ENCODE measurements around the gene IGFBP2.

Gene IGFBP2

DNA sequence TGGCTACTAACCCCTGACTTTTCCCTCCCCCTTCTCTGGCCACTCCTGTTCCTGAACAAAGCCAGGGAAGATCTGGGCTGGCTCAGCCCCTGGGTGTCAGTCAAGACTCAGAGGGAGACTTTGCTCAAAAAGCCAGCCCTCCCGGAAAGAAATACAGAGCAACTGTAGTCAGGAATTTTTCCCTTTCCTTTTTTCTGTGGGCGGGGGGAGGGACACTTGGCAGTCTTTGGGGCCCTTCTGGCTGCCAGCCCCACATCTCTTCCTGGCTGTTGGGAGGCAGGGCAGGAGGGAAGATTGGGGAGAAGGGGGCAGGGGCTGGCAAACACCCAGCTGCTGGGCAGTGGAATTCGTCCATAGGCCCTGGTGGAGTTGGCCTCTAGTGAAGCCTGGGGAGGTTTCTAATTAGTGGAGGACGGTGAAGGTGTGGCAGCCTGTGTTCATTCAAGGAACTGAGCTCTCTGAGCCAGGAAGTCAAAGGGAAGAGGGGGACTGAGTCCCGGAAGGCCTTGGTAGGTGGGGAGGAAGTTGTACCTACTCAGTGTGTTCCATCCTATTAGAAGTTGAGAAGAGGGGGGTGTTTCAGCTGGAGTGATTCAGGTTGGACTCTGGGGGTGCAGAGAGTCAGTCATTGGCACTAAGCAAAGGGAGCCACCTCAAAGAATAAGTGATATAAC, 10.9 kb downstream of the IGFBP2 start:
- DNase-seq: no peak

DNA sequence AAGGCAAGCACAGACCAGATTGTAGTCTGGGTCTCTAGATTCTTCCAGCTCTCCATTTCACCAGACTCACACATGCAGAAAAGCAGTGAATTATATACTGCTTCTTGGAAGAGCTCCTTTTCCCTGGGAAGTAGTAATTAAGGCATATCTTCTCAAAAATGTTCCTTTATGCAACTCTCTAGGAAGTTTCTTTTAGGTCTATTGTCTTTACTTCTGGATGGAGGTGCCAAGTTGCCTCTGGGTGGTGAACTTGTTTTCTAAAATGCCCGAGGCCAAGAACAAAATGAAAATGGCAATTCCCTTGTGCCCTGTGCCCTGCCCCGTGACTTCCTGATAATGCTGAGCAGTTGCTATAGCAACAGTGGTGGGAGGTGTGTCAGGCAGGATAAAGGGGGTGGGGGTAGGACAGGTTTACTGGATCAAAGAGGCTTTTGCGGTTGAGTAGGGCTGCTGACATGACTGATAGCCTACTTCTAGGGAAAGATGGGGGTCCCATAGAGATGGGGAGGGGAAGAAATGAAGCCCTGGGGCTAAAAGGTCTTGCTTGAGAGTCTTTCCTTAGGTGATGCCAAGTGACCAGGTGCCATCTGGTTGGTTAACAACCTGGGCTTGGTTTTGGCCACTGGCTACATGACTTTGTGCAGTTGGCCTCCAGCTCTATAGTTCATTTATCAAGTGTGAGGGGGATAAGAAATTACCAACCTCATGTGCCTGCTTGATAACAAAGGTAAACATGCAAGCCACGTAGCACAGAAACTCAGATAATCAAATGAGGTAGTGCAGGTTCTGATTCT, 11.8 kb downstream of the IGFBP2 start:
- no peak for DNase-seq

GRCh38 chr2:216645636-216645950, 12.4 kb downstream of the IGFBP2 start:
- DNase-seq: no peak

- DNase-seq: no peak
These were observed 12.9 kb downstream of the IGFBP2 start for GRCh38 chr2:216646116-216646515.

- DNase-seq: no peak
These were observed 14.9 kb downstream of the IGFBP2 start for GRCh38 chr2:216648105-216648504.

DNA sequence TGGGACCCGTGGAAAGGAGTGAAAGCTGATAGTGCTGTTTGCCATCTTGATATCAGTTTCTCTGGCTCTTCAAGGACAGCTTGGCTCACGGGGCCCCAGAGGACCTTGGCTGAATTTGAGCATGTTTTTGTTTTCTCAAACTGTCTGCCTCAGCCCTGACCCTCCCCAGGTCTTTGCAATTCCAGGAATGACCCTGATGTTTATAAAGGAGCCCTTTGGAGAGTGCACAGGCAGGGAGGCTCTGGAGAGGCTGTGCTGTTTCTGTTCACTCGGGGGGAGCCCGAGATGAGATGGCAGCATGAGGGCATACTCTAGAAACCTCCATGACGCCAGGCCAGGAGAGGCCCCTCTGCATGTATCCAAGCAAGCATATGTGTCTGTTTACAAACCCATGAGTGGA, 16.4 kb downstream of the IGFBP2 start:
- DNase-seq: no peak

DNA sequence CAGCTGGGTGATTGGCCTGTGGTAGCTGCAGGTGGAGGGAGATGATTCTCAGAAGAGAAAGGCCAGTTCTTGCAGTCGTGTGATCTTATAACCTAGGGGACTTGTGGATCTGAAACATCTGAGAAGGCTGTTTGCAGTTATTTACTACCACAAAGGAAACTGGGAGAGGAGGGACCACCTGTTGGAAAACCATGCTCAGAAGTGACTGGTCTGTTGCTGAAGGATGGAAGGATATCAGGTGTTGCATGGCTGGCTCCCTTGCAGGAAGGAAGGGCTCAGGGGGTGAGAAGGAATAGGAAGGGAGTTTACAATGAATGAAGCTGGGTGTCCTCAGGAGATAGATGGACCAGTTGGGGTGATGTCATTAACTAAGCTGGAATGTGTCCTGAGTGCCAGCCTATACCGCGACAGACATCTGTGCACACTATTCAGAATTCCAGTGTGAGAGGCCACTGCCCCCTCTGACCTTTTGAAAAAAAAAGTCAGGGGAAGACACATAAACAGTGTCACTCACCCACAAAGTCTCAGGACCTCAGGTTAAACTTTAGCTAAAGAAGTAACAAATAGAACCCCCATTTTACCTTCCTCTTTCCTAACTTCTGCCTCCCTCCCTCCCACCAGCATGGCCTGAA, 17.5 kb downstream of the IGFBP2 start:
- DNase-seq: no peak

- no peak for DNase-seq
These were observed 18.2 kb downstream of the IGFBP2 start for GRCh38 chr2:216651351-216651881.

DNA sequence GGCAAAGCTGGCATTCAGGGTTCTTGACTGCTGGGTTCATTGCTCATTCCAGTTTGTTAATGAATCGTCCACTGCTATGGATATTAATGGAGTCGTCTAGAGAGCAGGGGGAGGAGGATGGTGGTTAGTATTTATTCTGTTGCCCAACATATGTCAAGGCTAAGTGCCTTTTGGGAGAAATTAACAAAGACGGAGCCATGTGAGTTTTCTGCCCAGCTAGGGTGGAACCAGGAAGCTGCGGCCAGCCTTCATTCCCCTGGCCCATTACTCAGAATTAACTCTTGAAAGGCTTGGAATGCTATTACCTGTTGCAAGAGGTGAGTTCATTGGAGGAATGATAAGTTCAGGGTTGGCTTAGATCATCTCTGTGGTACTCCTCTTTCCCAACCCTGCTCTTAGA, 19.3 kb downstream of the IGFBP2 start:
- no peak for DNase-seq

- DNase-seq: no peak
These were observed 20.0 kb downstream of the IGFBP2 start for GRCh38 chr2:216653093-216653799.

DNA sequence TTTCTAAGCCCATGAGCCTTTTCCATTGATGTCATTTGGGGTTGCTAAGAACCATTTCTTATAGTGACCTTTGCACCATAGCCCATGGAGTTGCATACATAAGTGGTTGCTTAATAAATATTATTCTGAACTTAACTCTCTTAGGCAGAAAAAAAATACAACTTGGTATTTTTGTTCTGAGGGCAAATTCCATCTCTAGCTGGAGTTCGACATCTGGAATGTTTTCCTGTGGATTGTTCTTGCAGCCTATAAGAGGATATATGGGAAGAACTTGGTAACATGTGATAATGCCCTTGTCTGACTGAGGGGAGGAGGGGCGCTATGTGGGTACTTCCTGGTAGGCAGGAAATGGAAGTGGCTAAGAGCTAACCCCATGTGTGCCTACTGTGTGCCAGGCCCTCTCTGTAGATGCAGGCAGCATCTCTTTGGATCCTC, 20.7 kb downstream of the IGFBP2 start:
- DNase-seq: no peak

DNA sequence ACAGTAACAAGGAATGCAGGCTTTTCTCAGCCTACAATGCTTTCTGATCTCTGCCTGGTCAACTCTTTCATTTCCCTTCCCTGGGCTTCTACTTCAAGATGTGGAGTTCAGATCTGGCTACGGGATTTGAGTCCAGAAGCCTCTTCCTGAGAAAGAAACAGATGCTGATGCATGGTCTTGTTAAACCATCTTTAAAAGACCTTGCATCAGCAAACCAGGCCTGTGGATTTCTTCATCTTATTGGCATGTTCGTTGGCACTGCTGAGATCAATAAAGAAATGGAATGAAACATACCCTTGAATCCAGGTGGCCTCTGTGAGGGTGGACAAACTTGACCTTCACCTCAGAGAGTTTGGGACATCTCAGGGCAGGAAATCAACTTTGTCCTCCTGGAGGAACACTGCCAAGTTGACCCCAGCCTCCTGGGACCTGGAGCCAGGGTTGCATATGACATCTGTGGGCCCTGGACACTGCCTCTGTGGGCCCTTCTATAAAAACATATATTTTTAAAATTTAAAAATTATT, 21.4 kb downstream of the IGFBP2 start:
- no peak for DNase-seq

DNA sequence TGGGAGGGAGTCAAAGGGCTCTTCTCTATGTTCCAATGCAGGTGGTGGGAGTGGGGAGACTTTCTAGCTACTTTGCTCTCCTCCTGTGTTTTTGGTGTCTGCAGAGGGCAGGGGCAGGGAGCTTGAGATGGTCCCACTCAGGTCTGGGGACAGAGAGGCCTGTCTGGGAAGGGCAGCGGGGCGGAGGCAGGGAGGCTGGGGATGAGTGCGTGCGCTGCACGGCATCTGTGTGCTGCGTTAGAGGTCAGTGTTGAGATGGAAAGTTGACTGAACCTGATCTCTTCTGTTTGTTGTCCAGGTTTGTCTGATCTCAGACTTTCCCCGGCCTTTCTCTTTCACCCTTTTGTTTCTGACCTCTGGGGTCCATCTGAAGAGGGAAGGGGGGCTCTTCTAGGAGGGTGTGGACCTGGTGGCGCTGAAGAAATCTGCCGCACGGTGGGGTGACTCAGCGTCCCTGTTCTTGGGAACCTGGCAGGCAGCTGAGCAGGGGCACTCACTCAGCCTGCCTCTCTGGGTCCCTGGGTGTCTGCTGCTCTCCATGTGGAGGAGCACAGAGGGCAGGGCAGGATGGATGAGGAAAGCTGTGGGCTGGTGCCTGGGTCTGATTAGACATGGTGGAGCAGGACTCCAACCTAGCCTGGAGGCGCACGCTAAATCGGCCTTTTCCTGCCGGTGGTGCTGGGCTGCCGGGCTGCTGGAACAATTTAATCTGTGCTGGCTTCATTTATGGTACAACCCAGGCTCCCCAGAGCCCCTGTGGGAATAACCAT, 24.1 kb downstream of the IGFBP2 start:
- no peak for DNase-seq

DNA sequence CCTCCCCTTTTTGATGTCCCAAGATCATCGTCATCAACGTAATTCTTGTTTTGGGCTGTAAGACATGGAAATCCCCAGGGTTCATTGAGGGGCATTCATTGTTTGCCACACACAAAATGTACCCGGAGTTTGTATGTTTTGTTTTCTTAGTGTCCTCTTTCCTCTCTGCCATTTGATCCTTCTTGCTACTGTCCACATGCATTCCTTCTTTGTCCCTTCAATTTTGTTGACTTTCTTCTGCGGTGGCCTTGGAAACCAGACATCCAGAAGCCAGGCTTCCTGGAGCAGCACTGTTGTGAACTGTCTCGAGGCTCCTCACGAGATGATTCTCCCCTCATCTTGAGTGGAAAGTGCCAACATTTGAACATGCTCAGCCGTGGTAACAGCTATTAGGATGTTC, 24.8 kb downstream of the IGFBP2 start:
- DNase-seq: no peak

DNA sequence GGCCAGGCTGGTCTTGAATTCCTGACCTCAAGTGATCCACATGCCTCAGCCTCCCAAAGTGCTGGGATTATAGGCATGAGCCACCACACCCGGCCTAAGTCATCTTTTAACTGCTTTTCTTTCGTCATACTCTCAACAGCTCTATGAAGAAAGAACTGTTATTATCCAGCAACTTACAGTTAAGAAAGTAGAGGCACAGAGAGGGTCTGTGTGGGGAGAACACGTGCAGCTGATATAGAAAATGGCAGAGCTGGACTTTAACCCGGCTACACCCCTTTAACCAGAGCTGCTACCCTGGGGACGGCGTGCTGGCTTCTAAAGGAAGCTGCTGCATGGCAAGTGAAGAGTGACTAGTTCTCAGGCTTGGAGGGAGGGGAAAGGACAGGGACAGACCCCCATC, 25.5 kb downstream of the IGFBP2 start:
- DNase-seq: no peak

DNA sequence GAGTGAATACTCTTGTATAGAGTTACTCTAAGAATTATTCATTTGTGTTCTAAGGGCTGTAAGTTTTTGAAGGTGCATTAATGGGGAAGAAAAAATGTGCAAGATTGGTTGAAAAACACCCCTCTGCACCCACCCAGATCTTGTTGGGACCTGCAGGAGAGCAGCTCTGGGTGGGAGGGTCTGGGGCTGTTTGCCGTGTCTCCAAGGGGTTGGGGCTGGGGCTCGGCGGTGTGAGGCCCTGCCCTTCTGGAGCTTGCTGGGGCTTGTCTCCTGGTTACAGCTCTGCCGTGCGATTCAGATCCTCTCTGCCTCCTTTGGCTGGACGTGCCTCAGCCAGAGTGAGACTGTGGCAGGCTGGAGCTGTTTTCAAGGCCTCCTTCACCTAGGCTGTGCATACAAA, 26.1 kb downstream of the IGFBP2 start:
- DNase-seq: no peak

- no peak for DNase-seq
These were observed 27.3 kb downstream of the IGFBP2 start for GRCh38 chr2:216660496-216660895.

GRCh38 chr2:216661051-216661450, 27.8 kb downstream of the IGFBP2 start:
- no peak for DNase-seq

DNA sequence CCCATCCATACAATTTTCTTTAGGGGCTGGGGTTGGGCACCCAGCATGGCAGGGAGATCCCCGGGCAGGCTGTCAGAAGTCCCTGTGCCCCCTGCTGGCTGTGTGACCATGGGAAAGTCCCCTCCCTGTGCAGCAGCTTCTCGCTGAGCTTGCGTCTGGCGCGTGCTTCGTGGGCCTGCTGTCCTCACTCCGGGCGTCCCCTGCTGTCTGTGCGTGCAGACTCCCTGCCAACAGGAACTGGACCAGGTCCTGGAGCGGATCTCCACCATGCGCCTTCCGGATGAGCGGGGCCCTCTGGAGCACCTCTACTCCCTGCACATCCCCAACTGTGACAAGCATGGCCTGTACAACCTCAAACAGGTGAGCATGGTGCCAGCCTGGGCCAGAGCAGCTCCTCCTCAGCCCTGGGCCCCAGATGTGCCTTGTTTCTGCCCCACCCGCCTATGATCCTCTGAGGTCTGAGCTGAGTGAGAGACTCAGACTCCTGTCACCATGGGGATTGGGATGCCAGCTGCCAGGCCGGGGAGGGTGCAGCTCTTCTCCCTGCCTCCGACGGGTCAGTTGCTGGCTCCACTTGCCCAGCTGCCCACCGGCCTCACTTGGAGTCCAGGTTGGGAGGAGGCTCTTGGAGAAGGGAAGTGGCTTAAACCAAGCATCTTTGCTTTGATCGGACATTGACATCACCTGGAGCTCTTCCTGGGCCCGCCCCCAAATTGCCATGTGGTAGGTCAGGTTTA, 28.6 kb downstream of the IGFBP2 start:
- DNase-seq: no peak

- DNase-seq: no peak
These were observed 29.9 kb downstream of the IGFBP2 start for GRCh38 chr2:216663106-216663505.

DNA sequence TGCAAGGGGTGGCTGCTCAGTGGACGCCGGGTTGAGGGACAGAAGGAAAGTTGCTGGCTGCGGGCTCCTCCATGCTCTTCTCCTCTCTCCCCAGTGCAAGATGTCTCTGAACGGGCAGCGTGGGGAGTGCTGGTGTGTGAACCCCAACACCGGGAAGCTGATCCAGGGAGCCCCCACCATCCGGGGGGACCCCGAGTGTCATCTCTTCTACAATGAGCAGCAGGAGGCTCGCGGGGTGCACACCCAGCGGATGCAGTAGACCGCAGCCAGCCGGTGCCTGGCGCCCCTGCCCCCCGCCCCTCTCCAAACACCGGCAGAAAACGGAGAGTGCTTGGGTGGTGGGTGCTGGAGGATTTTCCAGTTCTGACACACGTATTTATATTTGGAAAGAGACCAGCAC, 30.6 kb downstream of the IGFBP2 start:
- DNase-seq: no peak

DNA sequence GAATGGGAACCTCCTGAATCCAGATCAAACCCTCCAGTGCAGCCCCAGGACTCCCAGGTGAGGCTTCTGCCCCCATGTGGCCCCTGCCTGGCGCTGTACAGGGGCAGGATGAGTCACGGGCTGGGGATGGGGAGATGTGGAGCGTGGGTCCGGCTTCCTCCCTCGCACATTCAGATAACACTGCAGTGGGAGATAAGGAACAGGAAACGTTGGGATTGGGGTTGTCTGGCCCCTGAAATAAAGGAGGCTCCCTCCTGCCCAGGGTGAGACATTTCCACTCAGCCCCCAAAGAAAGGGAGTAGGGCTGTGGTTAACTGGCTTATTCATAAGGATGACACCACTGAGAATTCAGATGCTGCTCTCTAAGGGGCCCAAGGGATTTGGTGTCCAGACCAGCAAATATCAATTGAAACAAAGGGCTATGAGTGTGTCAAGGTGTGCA, 31.4 kb downstream of the IGFBP2 start:
- DNase-seq: no peak

Data from NCI-H2029 (cell line).